Measurements from ENCODE around the gene KRTCAP2.

KRTCAP2 gene

GRCh38 chr1:155130272-155131006 lies 42.7 kb downstream of the KRTCAP2 start:
- no peak for DNase-seq

GRCh38 chr1:155128755-155129473 lies 44.2 kb downstream of the KRTCAP2 start:
- DNase-seq, result peak; percentile 56

GRCh38 chr1:155127967-155128754 lies 44.9 kb downstream of the KRTCAP2 start:
- no peak for DNase-seq

GRCh38 chr1:155127105-155127966 lies 45.8 kb downstream of the KRTCAP2 start, which contains the start of gene EFNA1:
TSS of gene EFNA1 (plus strand) at chr1:155127876. CDS start at chr1:155127978, 102 bp downstream.
- peak; percentile 63 for DNase-seq

- peak; percentile 43 for DNase-seq
These were observed 46.5 kb downstream of the KRTCAP2 start for GRCh38 chr1:155126556-155127104.

- no peak for DNase-seq
These were observed 47.1 kb downstream of the KRTCAP2 start for GRCh38 chr1:155125946-155126555.

- no peak for DNase-seq
These were observed 47.6 kb downstream of the KRTCAP2 start for GRCh38 chr1:155125511-155125945.

GRCh38 chr1:155124503-155125463 lies 48.3 kb downstream of the KRTCAP2 start:
- no peak for DNase-seq

- no peak for DNase-seq
These were observed 49.3 kb downstream of the KRTCAP2 start for GRCh38 chr1:155123801-155124200.

- no peak for DNase-seq
These were observed 50.8 kb downstream of the KRTCAP2 start for GRCh38 chr1:155122308-155122707.

GRCh38 chr1:155121249-155121648 lies 51.9 kb downstream of the KRTCAP2 start:
- no peak for DNase-seq

GRCh38 chr1:155120253-155120652 lies 52.9 kb downstream of the KRTCAP2 start:
- no peak for DNase-seq
